ENCODE measurements around the gene NOL8.

NOL8 gene

GRCh38 chr9:92263131-92263530 lies 62.0 kb downstream of the NOL8 start:
- DNase-seq: no peak

GRCh38 chr9:92257327-92257726 lies 67.8 kb downstream of the NOL8 start:
- DNase-seq: no peak

- no peak for DNase-seq
These were observed 70.5 kb downstream of the NOL8 start for GRCh38 chr9:92254381-92255337.

DNA sequence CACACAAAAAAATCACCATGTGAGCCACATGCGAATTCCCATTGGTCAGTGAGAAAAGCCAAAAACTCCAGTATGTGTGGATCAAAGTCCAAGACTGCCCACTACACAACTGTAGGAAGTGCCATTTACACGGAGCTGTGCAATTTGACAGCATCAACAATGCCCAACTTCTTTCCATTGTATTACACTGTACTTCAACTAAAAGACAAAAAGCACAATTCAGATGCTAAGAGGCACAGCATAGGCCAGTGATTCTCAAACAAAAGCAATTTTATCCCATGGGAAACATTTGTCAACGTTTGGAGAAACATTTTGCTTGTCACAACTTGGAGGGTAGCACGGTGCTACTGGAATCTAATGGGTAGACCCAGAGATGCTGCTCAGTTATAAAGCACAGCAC lies 71.5 kb downstream of the NOL8 start:
- DNase-seq: no peak

DNA sequence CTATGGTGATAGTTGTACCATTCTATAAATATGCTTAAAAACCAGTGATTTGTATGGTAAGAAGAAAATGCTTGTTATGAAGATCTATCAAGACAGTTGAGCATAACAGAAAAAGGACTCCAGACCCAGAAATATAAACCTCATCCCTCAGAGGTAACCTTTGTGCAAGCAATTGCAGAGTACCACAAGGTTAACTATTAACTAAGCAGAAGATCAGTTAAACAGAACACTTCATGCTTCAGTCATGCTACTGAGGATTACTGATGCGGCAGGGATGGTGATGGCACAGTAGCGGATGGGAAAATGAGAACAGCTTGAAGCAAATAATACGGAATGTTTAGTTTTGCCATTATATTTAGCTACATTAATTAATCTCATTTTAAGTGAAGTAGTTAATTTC lies 77.2 kb downstream of the NOL8 start:
- DNase-seq: no peak
